Mesenchymal stem cell (in vitro differentiated cells and primary cell): Measurements from ENCODE around the gene THAP7.
A peak's percentile ranks its signal among the peaks of the same experiment; 100 is the strongest.

Experiments
- DNase-seq: peaks from one replicate; pipeline ENCODE4 v3.0.0-alpha.2; 2013
- H2AFZ ChIP-seq: one replicate; pipeline ENCODE4 v1.6.1; 2013; ENCODE audit warnings: low read depth, mild to moderate bottlenecking, control low read depth, inconsistent platforms, low read length, moderate library complexity
- H2AK5ac ChIP-seq: 2 replicates; pipeline ENCODE4 v1.6.1; 2013; ENCODE audit warnings: low read length, moderate library complexity, mild to moderate bottlenecking, inconsistent platforms; ENCODE audit not compliant: severe bottlenecking
- H2BK120ac ChIP-seq: one replicate; pipeline ENCODE4 v1.6.1; 2013; ENCODE audit warnings: low read depth, mild to moderate bottlenecking, inconsistent platforms, low read length, moderate library complexity
- H2BK12ac ChIP-seq, 2 experiments: one replicate each; pipeline ENCODE4 v1.6.1; 2013; ENCODE audit warnings: inconsistent platforms in 2 of 2, low read length in 2 of 2, mild to moderate bottlenecking in 2 of 2, moderate library complexity in 2 of 2, control low read depth in 1 of 2
- H2BK15ac ChIP-seq: one replicate; pipeline ENCODE4 v1.6.1; 2013; ENCODE audit warnings: mild to moderate bottlenecking, low read depth, inconsistent platforms; ENCODE audit not compliant: poor library complexity, severe bottlenecking
- H2BK5ac ChIP-seq: 2 replicates; pipeline ENCODE4 v1.6.1; 2013; ENCODE audit warnings: low read depth, mild to moderate bottlenecking, low read length, control low read depth, inconsistent platforms; ENCODE audit not compliant: poor library complexity, severe bottlenecking
- H3K14ac ChIP-seq, 2 experiments: one replicate each; pipeline ENCODE4 v1.6.1; 2013; ENCODE audit warnings: inconsistent platforms in 2 of 2, low read length in 2 of 2, control low read depth in 1 of 2, mild to moderate bottlenecking in 1 of 2, moderate library complexity in 1 of 2
- H3K18ac ChIP-seq, 2 experiments: one replicate each; pipeline ENCODE4 v1.6.1; 2013; ENCODE audit warnings: inconsistent platforms in 2 of 2, low read length in 2 of 2, control low read depth in 1 of 2, low read depth in 1 of 2, mild to moderate bottlenecking in 1 of 2
- H3K23ac ChIP-seq, 2 experiments: one replicate each; pipeline ENCODE4 v1.6.1; 2013; ENCODE audit warnings: inconsistent platforms in 2 of 2, low read length in 2 of 2, mild to moderate bottlenecking in 2 of 2, moderate library complexity in 2 of 2, control low read depth in 1 of 2
- H3K27ac ChIP-seq: 2 replicates; pipeline ENCODE4 v1.5.1; 2013; ENCODE audit warnings: mild to moderate bottlenecking, moderate library complexity, low read length, control low read depth, inconsistent platforms; ENCODE audit not compliant: poor library complexity, severe bottlenecking
- H3K27me3 ChIP-seq, 2 experiments: 2 replicates each; pipeline versions ENCODE4 v1.6.1 to v1.7.0; 2013; ENCODE audit warnings: low read length in 2 of 2, mild to moderate bottlenecking in 2 of 2, moderate library complexity in 2 of 2, control low read depth in 1 of 2, inconsistent platforms in 1 of 2; ENCODE audit not compliant: control insufficient read depth in 1 of 2, insufficient read depth in 1 of 2
- H3K36me3 ChIP-seq, 2 experiments: 2 replicates each; pipeline versions ENCODE4 v1.6.1 to v1.7.0; 2013; ENCODE audit warnings: low read length in 2 of 2, control low read depth in 1 of 2, inconsistent platforms in 1 of 2, low read depth in 1 of 2, mild to moderate bottlenecking in 1 of 2; ENCODE audit not compliant: insufficient read depth in 2 of 2, control insufficient read depth in 1 of 2
- H3K4ac ChIP-seq, 2 experiments: one replicate each; pipeline ENCODE4 v1.6.1; 2013; ENCODE audit warnings: inconsistent platforms in 2 of 2, low read length in 2 of 2, mild to moderate bottlenecking in 2 of 2, moderate library complexity in 2 of 2, control low read depth in 1 of 2, low read depth in 1 of 2
- H3K4me1 ChIP-seq: 2 replicates; pipeline ENCODE4 v1.6.1; 2013; ENCODE audit warnings: low read depth, low read length, control low read depth; ENCODE audit not compliant: control insufficient read depth, insufficient read depth
- H3K4me2 ChIP-seq: 2 replicates; pipeline ENCODE4 v1.6.1; 2013; ENCODE audit warnings: low read length, mild to moderate bottlenecking, inconsistent platforms; ENCODE audit not compliant: poor library complexity, severe bottlenecking
- H3K4me3 ChIP-seq, 2 experiments: 2 replicates each; pipeline versions ENCODE4 v1.5.1 to v1.7.0; 2013; ENCODE audit warnings: low read length in 2 of 2, mild to moderate bottlenecking in 2 of 2, control low read depth in 1 of 2, low read depth in 1 of 2; ENCODE audit not compliant: insufficient read depth in 1 of 2
- H3K79me1 ChIP-seq: replicated peaks from 2 replicates; pipeline ENCODE4 v1.6.1; 2013; ENCODE audit warnings: mild to moderate bottlenecking, control low read depth, low read length, inconsistent platforms; ENCODE audit not compliant: poor library complexity, severe bottlenecking
- H3K9ac ChIP-seq: 2 replicates; pipeline ENCODE4 v1.7.0; 2013; ENCODE audit warnings: mild to moderate bottlenecking, low read length, moderate library complexity
- H3K9me3 ChIP-seq: 2 replicates; pipeline ENCODE4 v1.7.0; 2013; ENCODE audit warnings: mild to moderate bottlenecking, low read length; ENCODE audit not compliant: control insufficient read depth
- H4K8ac ChIP-seq: one replicate; pipeline ENCODE4 v1.6.1; 2013; ENCODE audit warnings: inconsistent platforms, mild to moderate bottlenecking, low read length, moderate library complexity
- H4K91ac ChIP-seq: one replicate; pipeline ENCODE4 v1.6.1; 2013; ENCODE audit warnings: mild to moderate bottlenecking, low read length, inconsistent platforms
- WGBS: methylation state at CpG from one replicate; pipeline ENCODE4 v1.1.7; 2013; ENCODE audit warnings: mixed read lengths; 5-methylcytosine and 5-hydroxymethylcytosine counted together

Gene THAP7

GRCh38 chr22:20960609-20961008 is 41.3 kb downstream of the THAP7 start:
- no peak overlapping the region for H3K4me2 ChIP-seq
- 88% methylated on average over 4 of the region's 4 CpGs for WGBS
- H3K79me1 ChIP-seq: peaks cover 11% of the 10 kb centered on the region
- H3K36me3 ChIP-seq: peaks cover 0 to 5% of the 10 kb centered on the region in 2 experiments
- H3K4me3 ChIP-seq: no peak overlapping the region
- no peak overlapping the region for H2AK5ac ChIP-seq
- no peak for DNase-seq
- H3K4ac ChIP-seq: no peak overlapping the region
- H3K4me1 ChIP-seq: peaks cover 31% of the 10 kb centered on the region
- no peaks in the 10 kb centered on the region for H3K9me3 ChIP-seq
- H3K23ac ChIP-seq: no peak overlapping the region
- H4K8ac ChIP-seq: no peak overlapping the region
- no peak overlapping the region for H3K9ac ChIP-seq
- no peak overlapping the region for H3K14ac ChIP-seq
- no peak overlapping the region for H3K27ac ChIP-seq
- H2BK15ac ChIP-seq: no peak overlapping the region
- H2AFZ ChIP-seq: no peak overlapping the region
- no peak overlapping the region for H2BK120ac ChIP-seq
- H4K91ac ChIP-seq: no peak overlapping the region
- no peak overlapping the region for H2BK12ac ChIP-seq
- H3K18ac ChIP-seq: no peak overlapping the region
- H2BK5ac ChIP-seq: no peak overlapping the region
- H3K27me3 ChIP-seq: peaks cover 14 to 29% of the 10 kb centered on the region in 2 experiments

GRCh38 chr22:20959578-20960461 is 42.1 kb downstream of the THAP7 start:
- no peak for DNase-seq
- Histone ChIP-seq H2AK5ac (no peak overlapping the region), H4K91ac (no peak overlapping the region)

GRCh38 chr22:20957683-20958431 is 44.1 kb downstream of the THAP7 start:
- H2BK12ac ChIP-seq: peak overlapping the region in 1 of 2 experiments; percentile 99

More at GRCh38 chr22:20959578-20960461, 42.1 kb downstream of the THAP7 start:
- H3K36me3 ChIP-seq: peaks cover 0 to 6% of the 10 kb centered on the region in 2 experiments
- H3K27me3 ChIP-seq: peaks cover 11 to 24% of the 10 kb centered on the region in 2 experiments
- no peak overlapping the region for H3K4ac ChIP-seq
- no peak overlapping the region for H2BK12ac ChIP-seq
- no peak overlapping the region for H3K18ac ChIP-seq
- H3K9ac ChIP-seq: no peak overlapping the region
- H4K8ac ChIP-seq: no peak overlapping the region
- WGBS: 97% methylated on average over 20 of the region's 20 CpGs
- peaks cover 27% of the 10 kb centered on the region for H3K4me1 ChIP-seq
- peaks cover 12% of the 10 kb centered on the region for H3K79me1 ChIP-seq
- no peak overlapping the region for H2AFZ ChIP-seq
- H3K9me3 ChIP-seq: no peaks in the 10 kb centered on the region
- no peak overlapping the region for H3K27ac ChIP-seq
- H3K4me2 ChIP-seq: no peak overlapping the region
- no peak overlapping the region for H2BK5ac ChIP-seq
- H3K14ac ChIP-seq: no peak overlapping the region
- H2BK120ac ChIP-seq: no peak overlapping the region
- no peak overlapping the region for H2BK15ac ChIP-seq
- no peak overlapping the region for H3K4me3 ChIP-seq
- no peak overlapping the region for H3K23ac ChIP-seq

More at GRCh38 chr22:20957683-20958431, 44.1 kb downstream of the THAP7 start:
- Histone ChIP-seq H4K8ac (peak overlapping the region; percentile 96), H3K4ac (peak overlapping the region in 1 of 2 experiments; percentile 83), H2BK120ac (no peak overlapping the region), H3K4me3 (peak overlapping the region; percentile 57 to 92), H3K36me3 (peaks cover 13 to 20% of the 10 kb centered on the region in 2 experiments), H3K9ac (peak overlapping the region; percentile 87), H3K4me2 (peak overlapping the region; percentile 69), H3K9me3 (no peaks in the 10 kb centered on the region), H2AFZ (peak overlapping the region; percentile 79), H4K91ac (no peak overlapping the region), H3K27ac (no peak overlapping the region), H2AK5ac (no peak overlapping the region), H2BK15ac (peak overlapping the region; percentile 86), H3K23ac (peak overlapping the region in 1 of 2 experiments; percentile 6), H2BK5ac (no peak overlapping the region), H3K79me1 (peaks cover 21% of the 10 kb centered on the region), H3K18ac (peak overlapping the region; percentile 65 to 88), H3K27me3 (peaks cover 0 to 5% of the 10 kb centered on the region in 2 experiments), H3K4me1 (peaks cover 27% of the 10 kb centered on the region), H3K14ac (peak overlapping the region in 1 of 2 experiments; percentile 99)
- DNase-seq: peak; percentile 42
- 10% methylated on average over 30 of the region's 32 CpGs for WGBS
